Transverse colon (tissue), 4 donors: Measurements from ENCODE around the gene KRT85.

Experiments used
- CTCF ChIP-seq, 5 experiments: fragments of 200-600 bp in 3 of 5; fragments of 450-650 bp in 2 of 5; sonication (generic) in 3 of 5; IDR thresholded peaks; 1 replicate in 2 of 5; 2 replicates in 3 of 5; pipeline ENCODE4 v1.5.1; 2016 to 2017; ENCODE audit warnings: antibody characterized with exemption in 5 of 5, inconsistent platforms in 3 of 5, mild to moderate bottlenecking in 2 of 5, moderate library complexity in 1 of 5
- EP300 ChIP-seq: sonication (generic); formaldehyde crosslinking; IDR thresholded peaks from one replicate; pipeline ENCODE4 v1.6.1; 2017; ENCODE audit warnings: antibody characterized with exemption, low read depth
- POLR2A ChIP-seq: fragments of 450-650 bp; IDR thresholded peaks from one replicate; pipeline ENCODE4 v1.6.1; 2016; ENCODE audit warnings: antibody characterized with exemption, mild to moderate bottlenecking, moderate library complexity
- POLR2AphosphoS5 ChIP-seq, 3 donors: sonication (generic); formaldehyde crosslinking; IDR thresholded peaks; one replicate each; pipeline ENCODE4 v1.6.1; 2016; ENCODE audit warnings: antibody characterized with exemption in 3 of 3

DNA sequence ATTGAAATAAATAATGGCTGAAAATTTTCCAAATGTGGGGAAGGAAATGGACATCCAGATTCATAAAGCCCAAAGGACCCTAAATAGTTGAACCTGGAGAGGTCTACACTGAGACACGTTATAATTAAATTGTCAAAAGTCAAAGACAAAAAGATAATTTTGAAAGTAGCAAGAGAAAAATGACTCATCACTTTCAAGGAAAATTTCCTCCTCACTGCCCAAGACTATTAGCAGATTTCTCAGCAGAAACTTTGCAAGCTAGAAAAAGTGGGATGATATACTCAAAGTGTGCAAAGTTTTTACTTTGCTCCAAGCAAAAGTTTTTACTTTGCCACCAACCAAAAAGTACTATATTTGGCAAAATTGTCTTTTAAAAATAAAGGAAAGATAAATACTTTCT is 30.2 kb downstream of the KRT85 start:
- TF ChIP-seq CTCF (IDR thresholded peaks at IDR 0.05): no peak
- TF ChIP-seq EP300: no peak
- no peak for TF ChIP-seq POLR2A
- no peak for TF ChIP-seq POLR2AphosphoS5 (IDR thresholded peaks at IDR 0.05)
